ENCODE data around the gene FDXR.

DNA sequence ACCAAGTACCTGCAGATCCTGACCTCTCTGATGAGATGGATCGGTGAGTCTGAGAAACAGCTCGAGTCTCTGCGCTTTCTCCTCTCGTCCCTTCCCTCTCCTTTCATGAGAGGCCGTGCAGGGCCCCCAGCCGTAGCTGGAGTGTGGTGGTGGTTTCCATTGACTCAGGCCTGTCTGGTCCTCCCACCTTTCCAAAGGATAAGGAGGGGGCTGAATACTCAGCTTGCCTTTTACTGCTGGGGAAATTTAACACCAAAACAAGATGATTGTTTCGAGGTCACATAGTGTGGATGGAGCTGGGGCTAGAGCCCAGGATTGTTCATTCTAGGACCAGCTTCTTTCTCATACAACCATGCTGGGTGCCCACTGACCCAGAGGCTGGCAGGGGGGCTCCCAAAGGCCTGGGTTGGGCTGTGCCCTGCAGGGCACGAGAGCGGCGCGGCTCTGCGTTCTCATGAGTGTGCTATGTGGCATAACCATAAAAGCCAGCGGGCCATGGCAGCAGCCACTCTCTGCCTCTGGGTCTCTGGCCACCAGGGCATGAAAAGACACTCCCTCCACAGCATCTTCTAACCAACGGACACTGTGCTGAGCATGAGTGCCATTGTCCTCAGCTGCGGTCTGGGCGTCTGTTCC is 52.9 kb downstream of the FDXR start:
- TF ChIP-seq EZH2phosphoT487 (IDR thresholded peaks at IDR 0.05; ENCODE audit: low read length): no peak
- TF ChIP-seq, protein P1, sequence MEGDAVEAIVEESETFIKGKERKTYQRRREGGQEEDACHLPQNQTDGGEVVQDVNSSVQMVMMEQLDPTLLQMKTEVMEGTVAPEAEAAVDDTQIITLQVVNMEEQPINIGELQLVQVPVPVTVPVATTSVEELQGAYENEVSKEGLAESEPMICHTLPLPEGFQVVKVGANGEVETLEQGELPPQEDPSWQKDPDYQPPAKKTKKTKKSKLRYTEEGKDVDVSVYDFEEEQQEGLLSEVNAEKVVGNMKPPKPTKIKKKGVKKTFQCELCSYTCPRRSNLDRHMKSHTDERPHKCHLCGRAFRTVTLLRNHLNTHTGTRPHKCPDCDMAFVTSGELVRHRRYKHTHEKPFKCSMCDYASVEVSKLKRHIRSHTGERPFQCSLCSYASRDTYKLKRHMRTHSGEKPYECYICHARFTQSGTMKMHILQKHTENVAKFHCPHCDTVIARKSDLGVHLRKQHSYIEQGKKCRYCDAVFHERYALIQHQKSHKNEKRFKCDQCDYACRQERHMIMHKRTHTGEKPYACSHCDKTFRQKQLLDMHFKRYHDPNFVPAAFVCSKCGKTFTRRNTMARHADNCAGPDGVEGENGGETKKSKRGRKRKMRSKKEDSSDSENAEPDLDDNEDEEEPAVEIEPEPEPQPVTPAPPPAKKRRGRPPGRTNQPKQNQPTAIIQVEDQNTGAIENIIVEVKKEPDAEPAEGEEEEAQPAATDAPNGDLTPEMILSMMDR (IDR thresholded peaks at IDR 0.05; ENCODE audit: low read length): no peak
- no peak for TF ChIP-seq EZH2 (optimal IDR thresholded peaks at IDR 0.05; ENCODE audit: low read depth, low read length)

Measured in MM.1S (cell line).